K562 (cell line): ENCODE results near the gene KRT80. TPM values are rescaled to one million over a fixed set of nuclear protein-coding genes. Genes with fewer than 3 reads are reported as not detected.
A peak's percentile ranks its signal among the peaks of the same experiment; 100 is the strongest.

Experiments
- ASH1L ChIP-seq: fragments of 450-650 bp; IDR thresholded peaks from 2 replicates; pipeline ENCODE4 v1.6.1; 2018; ENCODE audit warnings: borderline replicate concordance, mild to moderate bottlenecking, low read depth; ENCODE audit not compliant: partially characterized antibody
- BCL6 ChIP-seq: fragments of 250-450 bp; sonication (Bioruptor Pico); IDR thresholded peaks from 2 replicates; pipeline ENCODE4 v1.4.0; 2020
- CHD2 ChIP-seq: IDR thresholded peaks from 2 replicates; pipeline ENCODE4 v1.6.1; 2011; ENCODE audit warnings: low read depth, low read length
- E2F6 ChIP-seq, 2 experiments: IDR thresholded peaks; 2 replicates each; pipeline ENCODE4 v1.6.1; 2011; ENCODE audit warnings: borderline replicate concordance in 1 of 2, control low read depth in 1 of 2, low read depth in 1 of 2, low read length in 1 of 2, mild to moderate bottlenecking in 1 of 2, mixed read lengths in 1 of 2, moderate library complexity in 1 of 2; ENCODE audit not compliant: insufficient read depth in 1 of 2, insufficient read length in 1 of 2, poor library complexity in 1 of 2, severe bottlenecking in 1 of 2; ENCODE audit errors: extremely low read depth in 1 of 2
- ERF ChIP-seq: fragments of 450-650 bp; formaldehyde crosslinking; IDR thresholded peaks from 2 replicates; pipeline ENCODE4 v1.4.0; 2020; ENCODE audit warnings: mild to moderate bottlenecking, mixed read lengths
- JUND ChIP-seq, 2 experiments: IDR thresholded peaks; 2 replicates in 1 of 2; 3 replicates in 1 of 2; pipeline ENCODE4 v1.6.1; 2011; ENCODE audit warnings: borderline replicate concordance in 2 of 2, low read depth in 2 of 2, low read length in 2 of 2, improper control_type of control experiment in 1 of 2, missing biosample characterization in 1 of 2, missing genetic modification characterization in 1 of 2, missing genetic modification reagents in 1 of 2
- KHSRP ChIP-seq: fragments of 450-650 bp; IDR thresholded peaks from 2 replicates; pipeline ENCODE4 v1.6.1; 2017
- LEF1 ChIP-seq: fragments of 450-650 bp; IDR thresholded peaks from 2 replicates; pipeline ENCODE4 v1.6.1; 2016; ENCODE audit warnings: mild to moderate bottlenecking
- MED1 ChIP-seq: sonication (generic); formaldehyde crosslinking; IDR thresholded peaks from 2 replicates; pipeline ENCODE4 v1.8.1; 2023; ENCODE audit warnings: missing genetic modification reagents, borderline replicate concordance
- NFE2 ChIP-seq: IDR thresholded peaks from 2 replicates; pipeline ENCODE4 v1.6.1; 2014; ENCODE audit warnings: antibody characterized with exemption, low read depth
- RBM22 ChIP-seq: fragments of 200-400 bp; formaldehyde crosslinking; IDR thresholded peaks from 2 replicates; pipeline ENCODE4 v1.6.1; 2018; ENCODE audit warnings: low read length, low read depth; ENCODE audit not compliant: poor library complexity, severe bottlenecking
- RERE ChIP-seq: sonication (generic); formaldehyde crosslinking; IDR thresholded peaks from 2 replicates; pipeline ENCODE4 v1.8.0; 2023; ENCODE audit warnings: missing genetic modification reagents, mild to moderate bottlenecking, borderline replicate concordance
- ZBTB43 ChIP-seq: sonication (generic); formaldehyde crosslinking; IDR thresholded peaks from 2 replicates; pipeline ENCODE4 v1.8.0; 2023; ENCODE audit warnings: mild to moderate bottlenecking, missing genetic modification reagents
- ZBTB9 ChIP-seq: fragments of 450-650 bp; formaldehyde crosslinking; IDR thresholded peaks from 2 replicates; pipeline ENCODE4 v1.4.0; 2020; ENCODE audit warnings: mild to moderate bottlenecking, moderate library complexity
- ZNF395 ChIP-seq: fragments of 200-800 bp; sonication (Bioruptor generic); IDR thresholded peaks from 2 replicates; pipeline ENCODE4 v1.6.1; 2017; ENCODE audit warnings: missing genetic modification characterization, missing compliant biosample characterization
- ZNF445 ChIP-seq: fragments of 250-450 bp; sonication (Bioruptor Pico); IDR thresholded peaks from 2 replicates; pipeline ENCODE4 v1.4.0; 2020; ENCODE audit warnings: low read depth, mild to moderate bottlenecking, moderate library complexity
- polyA plus RNA-seq, 8 experiments: library from polyadenylated mRNA; depleted of rRNA in 4 of 8; stranded (reverse) in 5 of 8; unstranded in 3 of 8; fragments of >200 nt; fragmentation: Nextera tagmentation in 2 of 8; fragmentation: Illumina TruSeq in 1 of 8; extraction: Ambion mirVana in 2 of 8; extraction: Trizol in 1 of 8; gene quantifications; 2 replicates each; pipeline versions ENCODE4 v1.2.1 to v1.2.3, GENCODE V29; 2011 to 2014; ENCODE audit warnings: inconsistent platforms in 1 of 8, missing spikeins in 1 of 8
- total RNA-seq, 7 experiments: library from RNA; depleted of rRNA in 6 of 7; stranded (reverse); fragments of >200 nt in 6 of 7; fragmentation: Illumina TruSeq in 2 of 7; extraction: Trizol in 2 of 7; gene quantifications; 2 replicates each; pipeline versions ENCODE4 v1.2.1 to v1.2.3, GENCODE V29; 2011 to 2021; ENCODE audit warnings: low replicate concordance in 1 of 7

Gene KRT80
- total and polyA plus RNA-seq, 9 of the 15 experiments (the other 6 are each of a cell fraction or from before 2014, with no cell fraction given) = not detected

GRCh38 chr12:52147367-52147963, 44.3 kb downstream of the KRT80 start (continued):
- TF ChIP-seq RERE (no peak), LEF1 (no peak), MED1 (CRISPR knock-in tag) (no peak), ZBTB43 (no peak), BCL6 (no peak), ERF (CRISPR knock-in tag) (no peak), ZNF395 (CRISPR knock-in tag) (no peak), RBM22 (no peak), ZBTB9 (CRISPR knock-in tag) (no peak), ASH1L (no peak), JUND (IDR thresholded peaks at IDR 0.05; ENCODE audit: borderline replicate concordance, low read depth, low read length) (peak; percentile 51; the same call in 1 of the 2 replicates), JUND (tag; IDR thresholded peaks at IDR 0.05; ENCODE audit: borderline replicate concordance, low read depth, low read length) (no peak; the same call in 2 of the 3 replicates), CHD2 (no peak), ZNF445 (CRISPR knock-in tag) (no peak), E2F6 (IDR thresholded peaks at IDR 0.05; ENCODE audit: borderline replicate concordance in 1 of 2, extremely low read depth in 1 of 2, insufficient read depth in 1 of 2, insufficient read length in 1 of 2, low read depth in 1 of 2, low read length in 1 of 2, poor library complexity in 1 of 2, severe bottlenecking in 1 of 2) (peak in 1 of 2 experiments; percentile 30), NFE2 (0 out of 2 replicates have a peak, but pooled peaks have one; percentile 20), KHSRP (no peak)
